ENCODE data around the gene SFSWAP.
"Not testable (repeated sequence)": the region's sequence is repeated elsewhere in the genome, so short reads cannot be mapped to it uniquely, and the experiment has no call there.

The SFSWAP gene

DNA sequence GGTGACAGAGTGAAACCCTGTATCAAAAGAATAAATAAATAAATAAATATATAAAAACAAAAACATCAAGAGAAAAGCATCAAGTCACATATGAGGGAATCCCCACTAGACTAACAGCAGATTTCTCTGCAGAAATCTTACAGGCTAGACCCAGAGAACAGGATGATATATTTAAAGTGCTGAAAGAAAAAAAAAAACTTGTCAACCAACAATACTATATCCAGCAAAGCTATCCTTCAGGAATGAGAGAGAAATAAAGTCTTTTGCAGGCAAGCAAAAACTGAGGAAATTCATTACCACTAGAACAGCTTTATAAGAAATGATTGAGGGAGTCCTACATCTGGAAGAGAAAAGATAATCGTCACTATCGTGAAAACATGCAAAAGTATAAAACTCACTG lies 6.4 kb upstream of the SFSWAP start:
- no peak for DNase-seq

DNA sequence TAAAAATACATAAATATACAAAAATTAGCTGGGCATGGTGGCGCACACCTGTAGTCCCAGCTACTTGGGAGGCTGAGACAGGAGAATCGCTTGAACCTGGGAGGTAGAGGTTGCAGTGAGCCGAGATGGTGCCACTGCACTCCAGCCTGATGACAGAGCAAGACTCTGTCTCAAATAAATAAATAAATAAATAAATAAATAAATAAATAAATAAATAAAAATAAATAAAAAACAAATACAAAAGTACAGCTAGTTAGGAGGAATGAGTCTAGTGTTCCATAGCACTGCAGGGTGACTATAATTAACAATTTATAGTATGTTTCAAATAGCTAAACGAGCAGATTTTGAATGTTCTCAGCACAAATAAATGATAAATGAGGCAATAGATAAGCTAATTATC lies 4.2 kb upstream of the SFSWAP start:
- DNase-seq, result not testable (repeated sequence)

DNA sequence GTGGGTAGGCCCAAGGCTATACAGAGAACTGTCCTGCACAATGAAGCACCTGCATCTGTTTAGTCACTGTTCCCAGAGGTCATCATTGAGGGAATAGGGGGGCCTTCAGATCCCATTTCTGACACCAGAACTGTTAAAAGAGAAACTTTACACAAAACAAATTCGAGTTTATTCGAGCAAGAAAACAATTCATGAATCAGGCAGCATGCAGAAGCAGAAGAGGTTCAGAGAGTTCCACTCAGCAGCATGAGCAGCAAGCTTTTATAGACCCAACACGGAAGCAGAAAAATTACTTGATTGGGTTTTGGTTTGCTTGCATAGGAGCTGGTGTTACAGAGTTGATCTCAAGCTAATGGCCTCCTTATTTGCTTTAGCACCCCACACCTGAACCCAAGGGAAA lies 1.7 kb upstream of the SFSWAP start:
- DNase-seq, result no peak

DNA sequence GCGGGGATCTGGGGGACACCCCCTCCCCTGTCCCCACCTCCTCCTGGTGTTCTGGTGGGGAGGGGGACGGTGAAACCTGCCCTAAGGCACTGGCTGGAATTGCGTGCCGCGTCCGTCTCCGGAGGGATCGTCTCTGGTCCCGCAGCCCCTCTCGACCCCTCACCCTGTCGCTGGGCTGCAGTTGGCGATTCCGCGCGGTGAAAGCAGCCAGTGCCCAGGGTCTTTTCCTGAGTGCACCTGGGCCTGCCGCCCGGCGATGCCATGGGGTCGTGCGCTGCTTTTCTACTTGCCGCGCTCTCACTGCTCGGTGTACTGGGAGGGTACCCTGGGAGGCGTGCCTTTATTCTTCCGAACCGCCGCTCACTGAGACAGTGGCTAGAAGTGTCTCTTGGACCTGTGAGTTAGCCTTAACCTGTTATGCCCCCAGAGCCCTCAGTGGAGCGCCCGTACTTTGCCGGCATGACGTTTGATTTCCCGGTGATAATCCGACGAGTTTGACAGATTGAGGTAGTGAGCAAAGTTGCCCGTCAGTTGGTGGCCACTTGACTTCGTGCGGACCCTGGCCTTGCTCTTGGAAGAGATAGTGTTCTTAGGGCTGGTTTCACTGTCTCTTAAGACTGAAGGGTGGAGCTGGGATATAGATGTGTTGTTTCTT lies 788 bp downstream of the SFSWAP start:
- DNase-seq, result peak; percentile 38

DNA sequence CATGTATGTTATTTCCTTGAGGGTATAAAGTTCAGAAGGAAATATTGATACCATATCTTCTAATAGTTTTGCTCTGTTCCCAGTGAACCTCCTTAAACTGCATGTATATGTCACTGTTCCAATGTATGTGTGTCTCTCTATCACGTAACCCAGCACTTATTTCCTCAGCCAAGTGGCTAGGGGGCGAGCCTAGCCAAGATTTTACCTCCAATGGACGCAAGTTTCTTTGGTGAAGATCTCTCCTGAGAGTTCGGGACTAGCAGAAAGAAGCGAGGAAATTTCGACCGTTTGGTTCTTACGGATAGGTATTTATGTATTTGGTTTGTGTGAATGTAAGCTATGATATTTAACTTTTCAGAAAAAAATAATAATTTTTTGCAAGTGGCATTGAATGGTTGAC lies 2.5 kb downstream of the SFSWAP start:
- no peak for DNase-seq

DNA sequence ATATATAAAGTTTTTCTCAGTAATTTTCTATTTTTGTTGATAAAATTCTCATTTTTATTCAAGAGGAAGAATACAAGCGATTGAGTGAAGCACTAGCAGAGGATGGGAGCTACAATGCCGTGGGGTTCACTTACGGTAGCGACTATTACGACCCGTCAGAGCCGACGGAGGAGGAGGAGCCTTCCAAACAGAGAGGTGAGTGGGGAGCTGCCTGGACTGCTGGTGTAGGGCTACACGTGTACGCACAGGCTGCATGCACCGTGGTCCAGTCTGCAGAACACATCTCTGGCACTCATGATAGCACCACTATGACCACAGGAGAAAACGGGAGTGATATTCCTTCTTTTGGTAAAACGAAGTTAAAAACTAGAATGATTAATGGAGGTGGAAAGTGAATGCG lies 3.9 kb downstream of the SFSWAP start:
- DNase-seq, result no peak

DNA sequence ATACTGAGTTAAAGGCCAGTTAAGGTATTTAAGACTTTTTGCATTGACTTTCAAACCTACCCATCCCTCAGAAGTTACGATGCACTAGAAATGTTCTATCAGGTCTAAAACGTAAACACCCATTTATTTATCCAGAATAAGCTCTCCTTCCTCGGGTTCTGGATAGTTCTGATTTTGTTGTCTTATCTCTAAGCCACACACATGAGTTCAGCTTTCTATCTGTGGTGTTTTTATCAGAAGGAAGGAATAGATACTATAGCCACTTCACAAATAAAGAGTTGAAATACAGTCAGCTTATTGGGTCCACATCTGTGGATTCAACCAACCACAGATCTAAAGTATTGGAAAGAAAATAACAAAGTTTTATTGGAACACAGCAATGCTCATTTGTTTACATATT lies 5.4 kb downstream of the SFSWAP start:
- DNase-seq, result peak; percentile 42

DNA sequence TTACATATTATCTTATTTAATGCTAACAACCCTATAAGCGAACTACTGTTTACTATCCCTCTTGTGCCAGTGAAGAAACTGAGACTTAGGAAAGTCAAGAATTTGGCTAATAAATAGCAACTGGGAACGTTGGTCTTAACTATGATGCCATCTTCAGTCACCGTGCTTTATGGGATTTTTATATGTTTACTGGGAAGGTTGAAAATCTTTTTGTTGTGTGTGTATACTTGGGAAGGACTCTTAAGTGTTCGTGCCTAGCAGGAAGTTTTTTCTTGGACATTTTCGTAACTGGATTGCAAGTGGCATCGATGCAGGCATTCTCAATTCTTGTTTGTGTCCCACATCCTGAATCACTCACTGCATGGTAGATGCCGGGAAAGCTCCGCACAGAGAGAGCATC lies 9.4 kb downstream of the SFSWAP start:
- DNase-seq, result no peak

DNA sequence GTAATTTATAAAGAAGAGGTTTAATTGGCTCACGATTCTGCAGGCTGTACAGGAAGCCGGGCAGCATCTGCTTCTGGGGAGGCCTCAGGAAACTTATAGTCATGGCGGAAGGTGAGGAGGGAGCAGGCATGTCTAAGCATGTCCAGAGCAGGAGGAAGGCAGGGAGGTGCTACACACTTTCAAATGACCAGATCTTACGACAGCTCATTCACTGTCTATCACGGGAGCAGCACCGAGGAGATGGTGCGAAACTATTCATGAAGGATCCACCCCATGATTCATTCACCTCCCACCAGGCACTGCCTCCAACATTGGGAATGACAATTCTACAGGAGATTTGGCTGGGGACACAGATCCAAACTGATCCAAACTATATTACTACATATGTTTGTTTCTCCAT lies 10.0 kb downstream of the SFSWAP start:
- DNase-seq, result no peak

DNA sequence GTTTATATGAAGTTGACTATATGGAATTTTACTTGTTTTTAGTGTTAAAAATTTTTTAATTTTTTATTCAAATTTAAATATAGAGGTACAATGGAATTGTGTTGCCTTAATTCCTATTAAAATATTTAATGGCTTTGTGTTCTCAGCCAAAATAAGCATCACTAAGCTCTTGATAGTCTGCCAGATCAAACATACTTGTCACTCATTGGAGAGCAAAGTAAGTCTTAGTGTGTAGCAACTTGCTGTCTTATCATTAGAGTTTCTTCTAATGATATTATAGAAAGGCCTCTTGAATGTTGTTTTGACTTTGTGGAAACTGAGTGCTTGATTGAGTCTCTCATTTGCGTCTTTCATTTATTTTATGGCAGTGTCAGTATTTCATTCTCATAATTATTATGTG lies 10.7 kb downstream of the SFSWAP start:
- no peak for DNase-seq

DNA sequence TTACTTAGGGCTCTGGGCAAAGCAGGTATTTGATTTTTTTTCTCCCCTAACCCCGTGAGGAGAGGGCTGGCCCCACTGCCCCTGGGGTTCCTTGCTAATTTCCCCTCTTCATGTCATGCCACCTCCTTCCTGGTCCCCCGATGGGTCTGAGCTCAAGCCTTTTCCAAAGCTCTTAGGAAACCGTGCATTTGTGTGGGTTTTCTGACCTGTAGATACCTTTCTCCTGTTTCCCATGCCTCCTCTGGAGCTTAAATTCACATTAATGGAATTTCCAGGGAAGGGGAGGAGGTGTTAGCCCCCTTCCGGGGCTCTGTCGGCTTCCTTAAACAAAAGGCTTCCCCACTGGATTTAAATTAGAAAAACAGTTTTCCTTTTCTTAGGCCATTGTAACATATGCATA lies 12.6 kb downstream of the SFSWAP start:
- no peak for DNase-seq

DNA sequence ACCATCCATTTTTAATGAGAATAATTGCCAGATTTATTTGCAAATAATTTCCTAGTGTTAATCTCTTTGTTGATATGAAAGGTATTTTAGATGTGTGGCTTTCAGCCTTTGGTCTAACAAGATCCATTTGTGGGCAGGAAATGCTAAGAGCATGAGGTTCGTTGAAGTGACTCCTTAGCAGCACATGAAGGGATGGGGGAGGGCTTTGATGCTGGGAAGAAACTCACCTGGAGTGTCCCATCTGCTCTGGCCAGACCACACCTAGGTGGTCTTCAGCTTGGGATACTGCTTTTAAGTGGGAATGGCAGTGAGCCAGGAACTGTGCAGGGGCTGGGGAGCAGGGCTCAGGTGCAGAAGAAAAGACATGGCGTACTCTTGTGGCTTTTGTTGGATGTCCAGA lies 13.6 kb downstream of the SFSWAP start:
- DNase-seq, result no peak

DNA sequence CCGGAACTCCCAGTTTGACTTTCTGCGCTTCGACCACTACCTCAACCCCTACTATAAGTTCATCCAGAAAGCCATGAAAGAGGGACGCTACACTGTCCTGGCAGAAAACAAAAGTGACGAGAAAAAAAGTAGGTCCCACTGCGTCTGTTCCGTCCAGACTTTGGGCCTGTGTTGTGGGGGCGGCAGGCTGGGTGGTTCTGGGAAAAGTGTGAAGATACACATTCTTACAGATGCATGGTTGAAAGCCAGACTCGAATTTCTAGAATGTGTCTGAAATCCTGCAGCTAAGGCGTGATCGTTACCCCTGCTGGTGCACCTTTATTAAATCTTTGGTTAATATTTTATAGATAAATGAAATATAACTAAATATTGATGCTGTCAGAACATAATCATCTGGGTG lies 14.6 kb downstream of the SFSWAP start:
- no peak for DNase-seq

DNA sequence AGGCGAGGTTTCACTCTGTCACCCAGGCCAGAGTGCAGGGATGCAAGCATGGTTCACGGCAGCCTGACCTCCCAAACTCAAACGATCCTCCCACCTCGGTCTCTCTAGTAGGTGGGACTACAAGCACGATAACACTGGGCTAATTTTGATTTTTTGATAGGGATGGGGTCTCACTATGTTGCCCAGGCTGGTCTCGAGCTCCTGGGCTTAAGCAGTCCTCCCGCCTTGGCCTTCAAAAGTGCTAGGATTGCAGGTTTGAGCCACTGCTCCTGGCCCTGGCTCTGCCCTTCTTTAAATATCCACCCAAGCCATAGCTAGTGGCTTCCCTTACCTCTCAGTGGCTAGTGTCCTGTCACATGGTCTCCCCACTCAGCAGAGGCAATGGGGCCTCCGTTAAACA lies 17.8 kb downstream of the SFSWAP start:
- no peak for DNase-seq

DNA sequence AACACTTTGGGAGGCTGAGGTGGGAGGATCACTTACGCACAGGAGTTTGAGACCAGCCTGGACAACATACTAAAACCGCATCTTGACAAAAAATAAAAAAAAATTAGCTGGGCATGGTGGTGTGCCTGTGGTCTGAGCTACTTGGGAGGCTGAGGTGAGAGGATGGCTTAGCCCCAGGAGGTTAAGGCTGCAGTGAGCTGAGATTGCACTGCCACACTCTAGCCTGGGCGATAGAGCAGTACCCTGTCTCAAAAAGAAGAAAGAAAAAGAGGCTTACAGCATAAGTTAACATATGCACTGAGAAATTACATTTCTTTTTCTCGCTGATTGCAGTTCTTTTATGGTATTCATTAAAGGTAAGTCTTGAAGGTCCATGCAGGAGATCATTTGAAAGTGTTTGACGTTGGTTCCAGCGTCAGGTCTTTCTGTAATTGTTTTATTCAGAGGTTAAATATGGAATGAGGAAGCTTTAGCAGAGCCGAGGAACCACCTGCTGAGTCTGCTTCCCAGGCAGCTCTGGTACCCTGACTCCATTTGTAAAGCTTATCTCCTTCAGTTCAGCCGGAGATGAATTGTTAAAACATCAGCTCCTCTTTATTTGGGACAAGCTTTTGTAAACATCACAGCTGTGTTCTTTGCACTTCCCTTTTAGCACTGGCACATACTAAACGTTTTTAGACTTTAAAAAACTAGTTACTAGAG lies 18.5 kb downstream of the SFSWAP start:
- no peak for DNase-seq

DNA sequence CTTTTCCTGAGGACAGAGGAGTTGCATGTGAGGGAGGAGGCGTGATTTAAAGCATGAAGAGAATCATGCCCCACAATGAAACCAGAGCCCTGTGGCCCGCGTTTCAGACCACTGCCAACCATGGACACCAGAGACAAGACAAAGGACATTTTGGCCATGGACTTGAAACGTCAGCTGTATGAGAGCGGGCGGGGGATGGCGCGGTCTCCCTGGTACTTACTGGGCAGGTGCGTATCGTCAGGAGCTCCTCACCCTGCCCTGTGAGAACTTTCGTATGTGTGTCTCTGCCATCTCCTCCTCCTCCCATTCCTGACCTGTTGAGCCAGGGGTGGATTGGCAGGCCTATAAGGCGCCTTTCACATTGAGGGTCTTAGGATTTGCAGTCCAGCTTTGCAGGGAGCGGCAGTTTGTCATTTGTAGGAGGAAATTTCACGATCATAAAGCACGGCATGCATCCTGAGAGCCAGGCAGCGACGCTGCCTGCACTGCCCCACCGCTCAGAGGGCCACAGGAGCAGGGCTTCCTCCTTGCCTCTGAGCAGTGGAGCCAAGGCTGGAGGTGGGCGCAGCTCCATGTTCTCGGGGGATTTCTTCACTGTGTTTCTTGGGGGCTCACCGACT lies 22.2 kb downstream of the SFSWAP start:
- no peak for DNase-seq

DNA sequence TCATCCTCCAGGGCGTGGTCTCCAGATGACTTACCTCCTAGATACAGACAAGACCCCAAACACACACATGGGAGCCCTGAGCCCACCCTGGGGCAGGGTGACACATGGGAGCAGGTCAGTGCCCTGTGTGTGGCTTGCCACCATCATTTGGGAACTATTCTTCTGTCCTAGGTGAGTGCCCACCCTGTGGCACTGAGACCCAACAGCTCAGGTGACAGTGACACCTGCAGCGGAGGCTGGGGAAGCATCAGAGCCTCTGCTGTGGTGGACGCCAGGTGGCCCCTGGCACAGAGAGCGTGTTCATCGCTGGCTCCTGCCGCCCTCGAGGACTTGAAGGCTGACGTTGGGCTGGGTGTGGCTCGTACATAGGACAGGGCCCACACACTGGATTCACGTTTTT lies 23.0 kb downstream of the SFSWAP start:
- no peak for DNase-seq

DNA sequence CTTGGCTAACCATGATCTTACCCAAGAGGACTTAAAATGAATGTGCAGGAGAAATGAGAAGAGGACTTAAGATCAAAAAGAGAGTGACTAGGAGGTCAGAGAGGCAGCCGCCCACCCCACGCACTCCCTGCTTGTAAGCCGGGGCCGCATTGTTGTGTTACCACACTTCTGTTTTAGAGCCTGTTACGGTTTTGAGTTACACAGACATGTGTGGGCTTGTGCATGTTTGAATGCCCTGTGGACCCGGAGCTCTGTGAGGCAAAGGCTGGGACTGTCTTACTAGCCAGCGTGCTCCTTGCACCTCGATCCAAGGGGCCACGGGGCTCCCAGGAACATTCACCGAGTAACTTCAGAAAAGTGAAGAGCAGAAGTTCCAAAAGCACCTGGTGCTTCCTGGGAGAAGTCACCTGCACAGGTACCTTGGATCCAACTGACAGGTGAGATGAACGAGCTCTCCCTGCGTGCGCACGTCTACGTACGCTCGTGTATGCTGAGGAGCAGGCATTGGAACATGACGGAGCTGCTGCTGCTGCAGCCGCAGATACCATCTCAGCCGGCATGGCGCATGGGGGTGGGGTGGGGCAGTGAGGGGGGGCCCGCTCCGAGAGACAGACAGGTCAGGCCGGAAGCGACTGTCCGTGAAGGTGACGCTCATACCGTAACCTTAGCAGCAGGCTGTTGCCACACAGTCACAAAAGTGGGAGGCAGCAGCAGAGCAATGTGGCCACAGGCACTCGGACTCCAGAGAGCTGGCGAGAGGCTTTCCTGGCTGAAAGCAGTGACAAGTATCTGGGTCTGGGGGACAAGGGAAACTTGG lies 23.7 kb downstream of the SFSWAP start:
- DNase-seq, result no peak

DNA sequence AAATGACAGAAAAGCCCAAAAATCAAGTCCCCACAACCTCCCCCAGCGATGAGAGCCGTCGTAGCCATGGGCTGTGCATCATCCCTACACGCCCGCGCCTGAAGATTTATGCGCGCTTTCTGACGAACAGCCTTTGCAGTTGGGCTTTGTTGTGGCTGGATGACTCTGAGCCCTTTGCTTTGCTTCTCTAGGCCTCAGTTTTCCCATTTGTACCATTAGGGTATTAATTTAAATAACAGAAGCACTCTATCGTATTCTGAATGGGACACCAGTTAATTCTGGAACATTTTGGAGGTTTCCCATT lies 24.2 kb downstream of the SFSWAP start:
- DNase-seq, result no peak

DNA sequence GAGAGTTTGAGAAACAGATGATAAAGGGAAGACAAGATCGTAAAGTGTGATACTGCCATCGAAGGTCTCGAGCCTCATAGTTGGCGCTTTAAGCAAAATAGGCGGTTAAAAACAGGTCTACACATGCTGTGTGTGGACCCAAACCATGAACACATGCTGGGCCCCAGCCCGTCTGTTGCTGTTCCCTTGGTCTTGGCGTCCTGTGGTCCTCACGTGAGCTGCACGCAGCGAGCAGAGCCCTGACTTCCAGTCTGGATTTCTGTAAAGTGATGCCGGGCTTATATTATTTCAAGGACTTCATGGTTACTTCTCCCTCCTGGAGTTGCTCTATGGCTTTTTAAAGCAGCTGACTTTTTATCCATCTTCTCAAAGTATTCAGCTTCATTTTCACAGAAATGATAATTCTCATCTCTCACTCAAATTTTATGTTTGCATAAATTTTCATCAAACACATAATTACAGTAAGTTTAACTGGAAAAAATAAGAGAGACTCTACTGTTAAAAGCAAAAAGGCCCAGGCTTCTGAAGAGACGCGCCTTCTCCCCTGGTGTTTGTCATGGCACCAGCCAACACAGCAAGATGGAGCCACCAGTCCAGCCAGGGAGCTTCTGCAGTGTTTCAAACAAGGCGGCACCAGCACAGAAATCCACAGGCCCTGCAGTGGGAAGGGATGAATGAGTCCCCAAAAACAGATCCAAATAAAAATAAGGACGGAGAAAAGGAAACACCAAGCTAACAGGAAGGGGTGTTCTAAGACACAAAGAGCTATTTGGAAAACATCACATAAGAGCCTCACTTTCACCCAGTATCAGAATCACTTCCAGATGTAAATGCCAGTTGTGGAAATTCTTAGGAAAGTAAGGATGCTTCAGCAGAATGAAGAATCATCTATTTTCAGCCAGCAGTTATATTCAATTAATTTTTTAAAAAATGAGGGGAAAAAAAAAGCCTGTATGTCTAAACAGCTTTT lies 24.9 kb downstream of the SFSWAP start:
- DNase-seq, result no peak

DNA sequence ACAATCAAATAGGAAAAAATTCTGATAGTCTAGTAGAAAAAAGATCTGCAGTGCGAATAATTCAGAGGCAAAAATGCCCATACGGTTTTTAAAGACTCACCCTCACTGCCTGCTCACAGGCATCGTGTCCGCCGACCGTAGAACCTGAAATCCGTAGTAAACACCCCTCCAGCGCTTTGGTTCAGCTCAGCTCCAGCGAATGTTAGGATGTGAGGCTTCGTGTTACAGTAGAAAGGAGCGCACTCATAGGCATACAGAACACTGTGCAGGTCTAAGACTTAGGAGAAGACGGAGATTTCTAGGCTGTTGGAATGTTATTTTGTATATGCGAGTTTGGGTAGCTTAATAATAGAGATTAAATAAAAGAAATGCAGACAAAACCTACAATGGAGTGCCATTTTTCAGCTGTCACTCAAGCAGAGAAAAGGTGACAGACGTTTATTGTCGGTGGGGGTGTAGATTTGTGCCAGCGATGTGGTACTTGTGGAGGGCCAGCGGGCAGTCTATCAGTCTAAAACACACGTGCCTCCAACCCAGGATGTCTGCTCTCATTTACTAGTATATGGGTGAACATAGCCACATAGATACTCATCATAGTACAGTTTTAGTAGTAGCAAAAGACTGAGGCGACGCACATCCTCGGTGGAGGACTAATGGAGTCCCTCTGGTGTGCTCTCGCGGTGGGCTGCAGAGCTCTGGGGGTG lies 25.7 kb downstream of the SFSWAP start:
- DNase-seq, result no peak
